ENCODE measurements around the gene CREG2.

The CREG2 gene

DNA sequence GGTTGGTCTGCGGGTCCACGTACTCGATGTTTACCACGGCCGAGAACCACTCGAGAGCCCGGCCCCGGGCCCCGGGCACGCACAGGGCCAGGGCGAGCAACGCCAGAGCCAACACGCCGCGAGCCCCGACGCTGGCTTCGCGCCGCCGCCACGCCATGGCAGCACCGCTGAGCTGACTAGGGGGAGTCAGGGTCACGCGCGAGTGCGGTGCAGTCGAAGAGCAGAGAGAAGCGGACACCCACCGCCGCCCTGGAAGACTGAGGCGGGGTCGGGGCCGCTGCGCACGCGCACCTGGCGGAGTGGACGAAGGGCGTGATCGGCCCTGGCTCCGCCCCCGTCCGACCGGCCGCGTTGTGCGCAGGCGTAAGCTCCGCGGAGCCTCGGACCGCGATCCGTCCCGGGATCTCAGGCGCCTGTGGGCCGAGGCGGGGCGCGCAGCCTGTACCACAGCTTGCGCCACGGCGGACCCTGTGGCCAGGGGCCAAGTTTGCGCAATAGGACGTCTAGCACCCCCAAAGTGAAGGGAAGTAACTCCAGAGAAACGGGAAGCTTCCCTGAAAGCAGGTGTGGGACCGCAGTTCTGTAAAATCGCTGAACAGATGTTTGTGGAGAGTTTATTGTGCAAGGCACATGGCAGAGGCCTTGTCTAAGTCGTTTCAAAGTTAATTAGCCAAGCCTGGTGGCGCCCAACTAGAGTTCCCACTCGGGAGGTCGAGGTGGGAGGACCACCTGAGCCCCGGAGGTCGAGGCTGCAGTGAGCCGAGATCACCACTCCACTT lies 78.7 kb downstream of the CREG2 start, which contains the start of gene RNF149:
Gene RNF149, minus strand, starts transcription at position 270 of the 779 bp plus-strand sequence. Its CDS starts 113 bp downstream, at position 157.
- DNase-seq = peak; percentile 32 to 94 (median 80)

DNA sequence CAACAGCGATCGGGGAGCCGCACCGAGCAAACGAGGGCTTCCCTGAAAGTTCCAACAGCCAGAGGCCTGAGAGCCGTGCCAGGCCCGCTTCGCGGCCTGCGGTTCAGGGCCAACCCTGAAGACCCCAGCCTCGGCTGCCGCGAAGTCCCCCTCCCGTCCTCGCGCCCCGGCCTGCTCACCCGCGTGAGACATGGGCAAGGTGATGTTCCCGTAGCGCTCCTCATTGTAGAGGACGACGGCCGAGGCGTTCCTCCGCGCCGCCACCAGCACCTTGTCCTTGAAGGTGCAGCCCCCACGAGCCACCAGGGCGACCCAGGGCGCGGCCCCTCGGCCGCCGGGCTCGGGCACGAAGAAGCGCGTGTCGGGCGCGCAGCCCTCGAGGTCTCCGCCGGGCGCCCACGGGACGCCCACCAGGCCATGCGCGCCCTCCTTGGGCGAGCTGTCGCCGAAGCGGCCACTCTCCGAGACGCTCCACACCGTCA lies 79.3 kb downstream of the CREG2 start:
- peak in 3 of 56 donors; percentile 35 to 59 (median 57) for DNase-seq

DNA sequence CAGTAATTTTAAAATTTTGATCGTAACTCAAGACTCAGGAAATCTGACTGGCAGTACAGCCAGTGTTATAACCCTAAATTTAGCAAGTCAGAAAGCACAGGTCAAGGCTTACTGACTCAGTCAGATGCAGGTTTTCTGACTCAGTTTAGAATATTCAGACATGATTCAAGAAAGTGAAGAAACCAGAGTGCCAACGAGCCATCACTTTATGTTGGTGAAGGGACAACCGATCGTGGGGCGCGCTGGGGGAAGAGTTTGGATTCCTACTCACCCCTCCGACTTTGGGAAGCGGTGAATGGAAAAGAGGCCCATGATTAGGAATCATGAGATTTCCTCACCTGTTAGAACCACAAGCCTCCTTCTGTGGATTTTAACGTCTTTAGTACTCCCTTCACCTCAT lies 79.8 kb downstream of the CREG2 start:
- DNase-seq = no peak

DNA sequence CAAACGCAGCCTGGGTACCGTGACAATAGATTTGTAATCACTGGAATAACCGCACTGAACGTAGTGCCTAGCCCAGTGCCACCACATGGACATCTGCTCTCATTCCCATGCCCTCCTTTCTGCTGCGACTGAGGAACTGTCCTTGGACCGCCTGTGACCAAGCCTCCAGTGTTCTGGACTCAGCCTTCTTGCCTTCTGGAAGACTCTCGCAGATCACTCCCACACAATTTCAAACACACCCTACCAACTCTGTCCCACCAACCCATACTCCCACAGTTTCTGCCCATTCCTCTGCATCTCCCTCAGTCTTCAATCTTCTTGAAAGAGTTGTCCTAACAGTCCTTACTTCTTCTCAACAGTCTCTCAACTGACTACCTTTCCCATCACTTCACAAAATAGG lies 80.9 kb downstream of the CREG2 start:
- DNase-seq = no peak

DNA sequence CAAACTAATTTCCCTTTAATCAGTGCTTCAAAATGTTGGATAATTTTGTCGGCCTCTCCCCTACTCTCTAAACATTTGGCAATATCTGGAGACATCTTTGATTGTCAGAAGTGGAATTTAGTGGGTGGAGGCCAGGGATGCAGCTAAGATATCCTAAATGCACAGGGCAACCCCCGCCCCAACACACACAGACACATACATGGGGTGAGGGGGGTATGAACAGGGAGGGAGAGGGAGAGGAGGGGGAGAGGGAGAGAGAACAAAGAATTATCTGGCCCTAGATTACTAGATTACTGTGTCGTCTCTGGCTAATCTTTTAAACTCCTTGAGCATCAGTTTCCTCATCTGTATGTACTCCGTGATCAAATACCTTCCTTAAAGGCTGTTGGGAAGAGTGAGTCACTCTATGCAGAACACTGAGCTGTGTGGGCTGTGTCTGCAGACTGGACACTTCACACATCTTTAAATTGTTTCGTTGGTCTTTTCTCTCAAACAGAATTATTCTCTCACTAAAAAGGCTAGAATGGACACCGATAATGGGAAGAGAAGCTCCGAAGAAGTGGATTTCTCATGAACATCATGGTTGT lies 81.7 kb downstream of the CREG2 start:
- DNase-seq = no peak

DNA sequence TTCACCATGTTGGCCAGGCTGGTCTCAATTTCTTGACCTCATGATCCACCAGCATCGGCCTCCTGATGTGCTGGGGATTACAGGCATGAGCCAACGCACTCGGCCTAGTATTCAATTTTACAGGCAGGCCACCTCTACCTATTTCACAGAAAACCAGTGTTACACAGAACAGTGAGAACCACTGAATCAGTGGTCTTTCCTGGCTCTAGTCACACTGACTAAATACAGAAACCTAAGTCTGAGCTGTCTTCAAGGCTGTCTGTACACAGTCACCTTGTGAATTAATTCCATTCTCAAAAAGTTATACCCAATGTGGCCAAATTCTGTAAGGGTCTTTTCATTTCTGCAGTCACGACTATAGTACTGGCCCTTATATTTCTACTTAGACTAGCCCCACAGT lies 82.3 kb downstream of the CREG2 start:
- no peak for DNase-seq

DNA sequence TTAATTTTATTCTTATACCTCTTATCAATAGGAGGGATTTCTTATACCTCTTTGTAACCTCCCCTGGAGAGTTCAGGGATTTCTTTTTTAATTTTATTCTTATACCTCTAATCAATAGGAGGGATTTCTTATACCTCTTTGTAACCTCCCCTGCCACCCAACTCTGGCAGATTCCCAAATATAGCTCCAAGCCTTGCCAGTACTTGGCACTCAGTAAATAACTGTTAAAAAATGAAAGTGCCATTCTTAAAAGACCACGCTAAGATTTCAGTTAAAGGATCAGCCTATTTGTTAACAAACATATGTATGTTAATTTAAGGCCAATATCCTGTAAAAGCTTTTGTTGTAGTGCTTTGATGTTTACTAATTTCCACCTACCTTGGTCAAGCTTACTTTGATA lies 83.6 kb downstream of the CREG2 start:
- DNase-seq = no peak

DNA sequence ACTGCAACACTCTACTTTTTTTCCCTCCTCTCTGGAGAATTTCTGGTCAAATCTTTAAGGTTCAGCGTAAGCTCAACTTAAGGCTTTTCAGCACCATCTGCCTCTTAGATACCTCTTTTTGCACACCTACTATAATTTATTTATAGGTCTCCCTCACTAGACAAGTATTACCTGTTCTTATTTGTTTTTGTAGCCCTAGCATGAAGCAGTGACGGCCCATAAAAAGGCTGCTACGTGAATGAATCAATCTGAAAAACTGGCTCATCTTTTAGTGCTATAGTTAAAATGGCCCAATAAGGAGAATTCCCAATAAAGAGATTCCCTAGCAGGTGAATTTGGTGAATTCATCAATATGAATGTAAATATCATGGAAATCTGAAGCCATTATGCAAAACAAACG lies 85.3 kb downstream of the CREG2 start:
- DNase-seq = no peak

DNA sequence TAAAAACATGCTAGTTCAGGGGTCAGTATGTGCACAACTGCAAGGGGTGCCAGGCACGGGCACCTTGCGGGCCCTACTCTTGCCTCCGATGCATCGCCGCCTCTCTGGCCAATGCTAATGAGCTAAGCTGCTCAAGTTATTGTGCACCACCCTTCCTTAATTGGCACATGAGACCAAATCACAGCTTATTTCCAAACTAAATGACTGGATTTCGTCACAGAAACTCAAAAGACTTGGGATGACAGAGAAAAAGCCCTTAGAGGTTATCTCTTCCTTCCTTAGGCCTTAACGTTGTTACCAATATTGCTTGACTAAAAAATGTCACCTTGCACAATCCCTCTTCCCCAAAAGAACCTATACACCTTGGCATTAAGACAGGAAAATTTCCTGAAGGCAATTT lies 86.5 kb downstream of the CREG2 start:
- no peak for DNase-seq

DNA sequence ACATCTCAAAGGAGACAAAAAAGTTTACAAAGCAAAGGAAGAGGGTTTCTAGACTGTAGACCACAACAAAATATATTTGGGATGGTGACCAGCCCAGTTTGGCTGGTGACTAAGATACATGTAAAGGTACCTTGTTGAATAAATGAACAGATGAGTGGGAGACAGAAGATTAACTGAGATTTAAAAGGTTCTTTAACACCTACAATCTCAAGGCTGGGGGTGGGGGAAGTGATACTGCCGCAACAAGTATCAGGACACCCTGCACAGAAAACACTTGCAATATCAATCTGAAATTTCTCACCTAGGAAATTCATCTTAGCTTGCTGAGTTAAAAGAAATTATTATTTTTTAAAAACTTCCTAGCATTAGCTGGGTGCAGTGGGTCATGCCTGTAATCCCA lies 87.1 kb downstream of the CREG2 start:
- DNase-seq = no peak

DNA sequence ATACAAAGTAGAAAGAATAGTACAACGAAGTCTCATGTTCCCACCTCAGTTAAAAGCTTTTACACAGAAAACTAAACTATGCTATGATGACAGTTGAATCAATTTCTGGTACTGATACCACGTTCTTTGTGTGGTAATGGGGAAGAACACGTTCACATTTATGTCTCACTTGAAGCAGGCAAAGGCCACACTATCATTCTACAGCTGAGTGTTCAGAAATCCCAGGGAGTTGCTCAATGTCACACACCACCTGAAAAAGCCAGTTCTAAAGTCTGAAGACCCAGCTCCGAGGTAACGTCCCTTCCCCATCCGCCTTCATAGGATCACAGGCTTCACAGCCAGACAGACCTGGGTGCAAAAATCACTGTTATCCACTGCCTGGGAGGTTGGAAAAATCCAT lies 87.7 kb downstream of the CREG2 start:
- no peak for DNase-seq

DNA sequence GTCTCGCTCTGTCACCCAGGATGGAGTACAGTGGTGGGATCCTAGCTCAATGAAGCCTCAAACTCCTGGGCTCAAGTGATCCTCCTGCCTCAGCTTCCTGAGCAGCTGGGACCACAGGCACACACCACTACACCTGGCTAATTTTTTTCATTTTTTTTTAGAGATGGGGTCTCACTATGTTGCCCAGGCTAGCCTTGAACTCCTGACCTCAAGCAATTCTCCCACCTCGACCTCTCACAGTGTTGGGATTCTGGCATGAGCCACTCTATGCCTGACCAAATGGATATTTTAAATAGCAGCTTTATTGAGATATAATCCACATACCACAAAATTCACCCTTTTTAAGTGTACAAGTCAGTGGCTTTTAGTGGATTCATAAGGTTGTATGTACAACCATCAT lies 89.9 kb downstream of the CREG2 start:
- DNase-seq = no peak

DNA sequence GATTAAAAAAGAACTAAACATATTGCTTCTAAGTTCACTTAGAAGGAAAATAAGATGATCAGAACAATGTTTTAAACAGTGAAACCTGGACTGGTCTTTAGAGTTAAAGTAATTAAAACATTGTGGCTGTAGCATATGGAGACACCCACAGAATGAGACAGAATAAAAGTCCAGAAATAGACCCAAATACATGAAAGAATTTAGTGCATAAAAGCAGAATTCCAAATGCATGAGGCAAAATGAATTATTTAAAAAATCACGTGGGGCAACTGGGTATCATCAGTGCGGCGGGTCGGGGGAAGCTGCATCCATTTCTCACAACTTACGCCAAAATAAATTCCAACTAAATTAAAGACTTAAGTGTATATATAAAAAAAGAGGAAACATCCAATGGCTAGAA lies 90.9 kb downstream of the CREG2 start:
- no peak for DNase-seq

DNA sequence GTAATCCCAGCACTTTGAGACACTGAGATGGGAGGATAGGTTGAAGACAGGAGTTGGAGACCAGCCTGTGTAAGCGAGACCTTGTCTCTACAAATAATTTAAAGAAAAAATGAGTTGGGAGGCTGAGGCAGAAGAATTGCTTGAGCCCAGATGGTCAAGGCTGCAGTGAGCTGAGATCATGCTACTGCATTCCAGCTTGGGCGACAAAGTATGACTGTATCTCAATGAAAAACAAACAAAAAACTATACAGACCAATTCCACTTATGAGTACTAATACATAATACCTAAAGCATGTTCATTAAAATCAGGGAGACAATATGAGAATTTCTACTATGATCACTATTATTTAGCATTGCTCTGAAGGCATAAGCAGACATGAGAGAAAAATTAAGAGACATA lies 91.4 kb downstream of the CREG2 start:
- DNase-seq = no peak

All from amygdala (tissue), 56 donors.